Panc1 (cell line): Measurements from ENCODE around the gene CLDN7. TPM values are rescaled to one million over a fixed set of nuclear protein-coding genes. Genes with fewer than 3 reads are reported as not detected.
A peak's percentile ranks its signal among the peaks of the same experiment; 100 is the strongest.

Source experiments
- ATAC-seq: fragments of 200-7000 bp; cut with Tn5 transposase; 2 replicates; pipeline ENCODE4 v1.9.1; 2020; ENCODE audit warnings: mild to moderate bottlenecking, moderate library complexity
- BruUV-seq: library from RNA; stranded (reverse); fragments of 400-500 nt; replicated peaks from 2 replicates; lab custom pipeline; 2021; lab: Mats Ljungman, UMichigan
- CTCF ChIA-PET: fragments of 300-600 bp; sonication (Branson Sonifier 250); formaldehyde crosslinking; loops from one replicate; lab custom pipeline; 2022; ENCODE audit warnings: antibody characterized with exemption; lab: Charles Lee
- POLR2A ChIA-PET: fragments of 300-600 bp; sonication (Branson Sonifier 250); formaldehyde crosslinking; loops from one replicate; lab custom pipeline; 2022; ENCODE audit warnings: antibody characterized with exemption; lab: Charles Lee
- DNase-seq: peaks from one replicate; pipeline ENCODE4 v3.0.0-alpha.2; 2010; ENCODE audit warnings: low read depth, low spot score
- H3K27ac ChIP-seq: 2 replicates; pipeline ENCODE4 v1.5.1; 2011; ENCODE audit warnings: mild to moderate bottlenecking, low read length, inconsistent platforms
- H3K27me3 ChIP-seq: fragments of 200-500 bp; sonication (Bioruptor generic); 2 replicates; pipeline ENCODE4 v1.6.0; 2014; ENCODE audit warnings: low read length, inconsistent platforms; ENCODE audit not compliant: control insufficient read depth, insufficient read depth
- H3K36me3 ChIP-seq: fragments of 200-500 bp; sonication (Bioruptor generic); 2 replicates; pipeline ENCODE4 v1.5.1; 2014; ENCODE audit warnings: inconsistent platforms, mild to moderate bottlenecking, low read length, moderate library complexity; ENCODE audit not compliant: control insufficient read depth, insufficient read depth
- H3K4me1 ChIP-seq: 2 replicates; pipeline ENCODE4 v1.5.1; 2011; ENCODE audit warnings: inconsistent platforms, mild to moderate bottlenecking, low read length, moderate library complexity; ENCODE audit not compliant: control insufficient read depth, insufficient read depth
- H3K4me3 ChIP-seq, 2 experiments: 2 replicates each; pipeline ENCODE4 v1.5.1; 2011 to 2012; ENCODE audit warnings: low read depth in 2 of 2, low read length in 2 of 2, mild to moderate bottlenecking in 2 of 2, inconsistent platforms in 1 of 2, moderate library complexity in 1 of 2
- H3K9me3 ChIP-seq: fragments of 200-500 bp; sonication (Bioruptor generic); 2 replicates; pipeline ENCODE4 v1.5.1; 2014; ENCODE audit warnings: low read depth, mild to moderate bottlenecking, inconsistent platforms, low read length, moderate library complexity; ENCODE audit not compliant: control insufficient read depth, insufficient read depth
- CTCF ChIP-seq: fragments of 450-650 bp; IDR thresholded peaks from 2 replicates; pipeline ENCODE4 v1.5.1; 2017; ENCODE audit warnings: mild to moderate bottlenecking
- POLR2AphosphoS5 ChIP-seq: IDR thresholded peaks from 2 replicates; pipeline ENCODE4 v1.6.1; 2012; ENCODE audit warnings: mild to moderate bottlenecking, low read depth, low read length, moderate library complexity
- REST ChIP-seq, 2 experiments: IDR thresholded peaks; 2 replicates each; pipeline ENCODE4 v1.6.1; 2011 to 2012; ENCODE audit warnings: low read depth in 2 of 2, control low read depth in 1 of 2, low read length in 1 of 2, mild to moderate bottlenecking in 1 of 2, moderate library complexity in 1 of 2; ENCODE audit not compliant: insufficient read depth in 1 of 2
- SIN3A ChIP-seq: IDR thresholded peaks from 2 replicates; pipeline ENCODE4 v1.6.1; 2012; ENCODE audit warnings: low read depth, mild to moderate bottlenecking, low read length, moderate library complexity, borderline replicate concordance; ENCODE audit not compliant: insufficient read depth
- TCF7L2 ChIP-seq: IDR thresholded peaks from 2 replicates; pipeline ENCODE4 v1.6.1; 2011; ENCODE audit warnings: mild to moderate bottlenecking, low read depth, low read length, inconsistent platforms
- in situ Hi-C: cut with HindIII; loops from 2 replicates; pipeline ENCODE4 v1.10.0; 2016; ENCODE audit warnings: low sequenced_read_pairs, low pct_unique_long_range_greater_than_20kb
- intact Hi-C: fragments of 100-400 bp; cut with micrococcal nuclease; formaldehyde crosslinking; loops from one replicate; pipeline ENCODE4 v1.10.0; 2022; ENCODE audit not compliant: unreplicated experiment
- total RNA-seq: library from RNA; stranded (reverse); gene quantifications from one replicate; pipeline ENCODE4 v1.2.1, GENCODE V29; 2021; ENCODE audit not compliant: unreplicated experiment

The CLDN7 gene
- total RNA-seq, 1 experiment from 2014 or later = 43.1 TPM

DNA sequence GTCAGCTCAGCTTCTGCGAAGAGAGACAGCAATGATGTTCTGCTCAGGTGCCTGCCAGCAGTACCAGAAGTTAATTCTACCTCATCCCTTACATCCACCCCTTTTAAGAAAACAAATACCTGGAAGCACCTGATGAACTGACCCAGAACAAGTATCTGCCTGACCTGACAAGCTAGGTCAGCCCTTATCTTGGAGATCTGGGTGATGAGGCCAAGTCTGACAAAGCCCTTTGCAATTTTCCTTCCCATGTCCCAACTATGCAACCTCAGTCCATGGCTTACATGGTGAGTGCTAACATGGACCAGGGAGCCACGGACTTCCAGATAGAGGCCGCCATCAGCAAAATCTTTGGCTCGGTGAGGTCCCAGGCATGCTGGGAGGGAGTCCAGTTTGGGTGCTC lies 38.9 kb downstream of the CLDN7 start:
- DNase-seq (no peak), ATAC-seq (no peak)
- peaks cover 57% of the 10 kb centered on the region for H3K4me1 ChIP-seq
- intact Hi-C loops = no loop called here
- CTCF ChIA-PET = interaction anchor here (0.5 kb wide), 1 partner anchor 411 kb away, joined by 3 read pairs; no protein-coding TSS in a partner anchor
- no TSS peak for BruUV-seq
- H3K27ac ChIP-seq = peak overlapping the region; percentile 57
- H3K4me3 ChIP-seq = no peak overlapping the region
- POLR2A ChIA-PET = no interaction called here
- TF ChIP-seq REST (IDR thresholded peaks at IDR 0.05; ENCODE audit: insufficient read depth in 1 of 2, low read depth in 2 of 2, low read length in 1 of 2) (no peak), SIN3A (no peak), POLR2AphosphoS5 (no peak), TCF7L2 (no peak), CTCF (no peak)
- no peaks in the 10 kb centered on the region for H3K9me3 ChIP-seq
- H3K36me3 ChIP-seq = peaks cover 5% of the 10 kb centered on the region; the same call in 1 of the 2 replicates
- in situ Hi-C loops = no loop called here
- H3K27me3 ChIP-seq = no peaks in the 10 kb centered on the region

GRCh38 chr17:7222972-7223292 lies 39.3 kb downstream of the CLDN7 start:
- ATAC-seq (peak; percentile 1; the same call in 1 of the 2 replicates), DNase-seq (no peak)
- in situ Hi-C loops (no loop called here), intact Hi-C loops (no loop called here)
- H3K36me3 ChIP-seq = peaks cover 5% of the 10 kb centered on the region; the same call in 1 of the 2 replicates
- ChIA-PET CTCF (interaction anchor here (0.5 kb wide), 1 partner anchor 411 kb away, joined by 3 read pairs; no protein-coding TSS in a partner anchor), POLR2A (interaction anchor here (0.5 kb wide), 1 partner anchor 83 kb away, joined by 5 read pairs; no protein-coding TSS in a partner anchor)
- no peak overlapping the region for H3K4me3 ChIP-seq
- TF ChIP-seq SIN3A (0 out of 2 replicates have a peak, but pooled peaks have one; percentile 55), POLR2AphosphoS5 (no peak)
- H3K27ac ChIP-seq = peak overlapping the region; percentile 48; the same call in 1 of the 2 replicates
- H3K27me3 ChIP-seq = no peaks in the 10 kb centered on the region
- H3K4me1 ChIP-seq = peaks cover 62% of the 10 kb centered on the region
- H3K9me3 ChIP-seq = no peaks in the 10 kb centered on the region
- BruUV-seq = no TSS peak
